SK-N-SH (cell line): Measurements from ENCODE around the gene SAMD14. TPM values are rescaled to one million over a fixed set of nuclear protein-coding genes. Genes with fewer than 3 reads are reported as not detected.

Source experiments
- CTCF ChIA-PET: fragments of 300-600, 350-600 bp; formaldehyde crosslinking; extraction: SDS; loops from one replicate; lab custom pipeline; 2021; lab: Yijun Ruan, JAX
- POLR2A ChIA-PET: fragments of 350-600 bp; sonication (Branson Sonifier 250); formaldehyde crosslinking; extraction: SDS; loops from one replicate; lab custom pipeline; 2020; ENCODE audit warnings: antibody characterized with exemption, inconsistent platforms; lab: Yijun Ruan, JAX
- DNase-seq: peaks from one replicate; pipeline ENCODE4 v3.0.0; 2012
- H2AFZ ChIP-seq: fragments of 200-600 bp; sonication (generic); 2 replicates; pipeline ENCODE4 v1.8.1; 2016; ENCODE audit warnings: antibody characterized with exemption, mild to moderate bottlenecking, low read depth
- H3F3A ChIP-seq: fragments of 200-600 bp; sonication (generic); replicated peaks from 2 replicates; pipeline ENCODE3; 2016; ENCODE audit warnings: antibody characterized with exemption, mild to moderate bottlenecking; ENCODE audit not compliant: insufficient read depth
- H3K27ac ChIP-seq, 2 experiments: fragments of 200-500 bp in 1 of 2; fragments of 200-600 bp in 1 of 2; sonication (Bioruptor generic) in 1 of 2; sonication (generic), shearing (Covaris generic) in 1 of 2; 2 replicates each; pipeline versions ENCODE4 v1.5.1 to v1.6.1; 2014 to 2016; ENCODE audit warnings: low read depth in 2 of 2, inconsistent platforms in 1 of 2, low read length in 1 of 2, mild to moderate bottlenecking in 1 of 2, mixed read lengths in 1 of 2
- H3K27me3 ChIP-seq: fragments of 200-600 bp; sonication (generic), shearing (Covaris generic); 2 replicates; pipeline ENCODE4 v1.6.1; 2016; ENCODE audit warnings: mixed run types; ENCODE audit not compliant: insufficient read depth
- H3K36me3 ChIP-seq, 2 experiments: fragments of 200-500 bp in 1 of 2; fragments of 200-600 bp in 1 of 2; sonication (Bioruptor generic) in 1 of 2; sonication (generic) in 1 of 2; replicated peaks in 1 of 2; 2 replicates each; pipeline versions ENCODE3 to v1.5.1; 2014 to 2016; ENCODE audit warnings: low read length in 1 of 2, mild to moderate bottlenecking in 1 of 2; ENCODE audit not compliant: insufficient read depth in 2 of 2, control insufficient read depth in 1 of 2
- H3K4me1 ChIP-seq, 2 experiments: fragments of 200-500 bp in 1 of 2; fragments of 200-600 bp in 1 of 2; sonication (Bioruptor generic) in 1 of 2; sonication (generic), shearing (Covaris generic) in 1 of 2; 2 replicates each; pipeline versions ENCODE4 v1.5.1 to v1.6.1; 2014 to 2016; ENCODE audit warnings: low read depth in 1 of 2, low read length in 1 of 2, mixed run types in 1 of 2; ENCODE audit not compliant: insufficient read depth in 2 of 2, control insufficient read depth in 1 of 2
- H3K4me2 ChIP-seq: fragments of 200-600 bp; sonication (generic), shearing (Covaris generic); 2 replicates; pipeline ENCODE4 v1.6.1; 2017; ENCODE audit warnings: mixed run types
- H3K4me3 ChIP-seq, 2 experiments: fragments of 200-500 bp in 1 of 2; fragments of 200-600 bp in 1 of 2; sonication (Bioruptor generic) in 1 of 2; sonication (generic), shearing (Covaris generic) in 1 of 2; 2 replicates each; pipeline versions ENCODE4 v1.5.1 to v1.8.1; 2014 to 2016; ENCODE audit warnings: low read depth in 2 of 2, inconsistent platforms in 1 of 2, low read length in 1 of 2, mild to moderate bottlenecking in 1 of 2, mixed read lengths in 1 of 2, moderate library complexity in 1 of 2
- H3K79me2 ChIP-seq: fragments of 200-600 bp; sonication (generic); 2 replicates; pipeline ENCODE4 v1.8.1; 2017; ENCODE audit warnings: mild to moderate bottlenecking; ENCODE audit not compliant: insufficient read depth
- H3K9ac ChIP-seq: fragments of 200-600 bp; sonication (generic); 2 replicates; pipeline ENCODE4 v1.6.1; 2017; ENCODE audit warnings: mixed run types
- H3K9me2 ChIP-seq: fragments of 200-600 bp; sonication (generic); 2 replicates; pipeline ENCODE4 v1.6.1; 2017; ENCODE audit warnings: mixed run types
- H3K9me3 ChIP-seq: fragments of 200-600 bp; sonication (generic); 2 replicates; pipeline ENCODE4 v1.6.1; 2017; ENCODE audit warnings: mixed run types, mild to moderate bottlenecking, moderate library complexity
- H4K20me1 ChIP-seq: fragments of 200-600 bp; sonication (generic); 2 replicates; pipeline ENCODE4 v1.6.1; 2017; ENCODE audit warnings: mild to moderate bottlenecking, mixed run types; ENCODE audit not compliant: insufficient read depth
- CHD2 ChIP-seq: fragments of 150-350 bp; IDR thresholded peaks from 2 replicates; pipeline ENCODE4 v1.6.1; 2018; ENCODE audit warnings: low read length; ENCODE audit not compliant: partially characterized antibody
- FOSL2 ChIP-seq: IDR thresholded peaks from 2 replicates; pipeline ENCODE4 v1.4.0; 2012; ENCODE audit warnings: low read depth, mild to moderate bottlenecking, moderate library complexity, borderline replicate concordance
- FOXM1 ChIP-seq: IDR thresholded peaks from 2 replicates; pipeline ENCODE4 v1.4.0; 2012; ENCODE audit warnings: low read depth, mild to moderate bottlenecking
- JUND ChIP-seq: IDR thresholded peaks from 2 replicates; pipeline ENCODE4 v1.4.0; 2012
- MEF2A ChIP-seq: IDR thresholded peaks from 2 replicates; pipeline ENCODE4 v1.4.0; 2012; ENCODE audit warnings: low read depth, borderline replicate concordance
- MXI1 ChIP-seq: IDR thresholded peaks from 2 replicates; pipeline ENCODE4 v1.6.1; 2012; ENCODE audit warnings: mild to moderate bottlenecking, low read depth, low read length, improper control_type of control experiment
- NRF1 ChIP-seq: IDR thresholded peaks from 2 replicates; pipeline ENCODE4 v1.6.1; 2012; ENCODE audit warnings: low read depth, mild to moderate bottlenecking, low read length
- RFX5 ChIP-seq: IDR thresholded peaks from 2 replicates; pipeline ENCODE4 v1.6.1; 2012; ENCODE audit warnings: mild to moderate bottlenecking, improper control_type of control experiment, low read length
- RXRA ChIP-seq: IDR thresholded peaks from 2 replicates; pipeline ENCODE4 v1.4.0; 2012; ENCODE audit warnings: low read depth, mild to moderate bottlenecking, borderline replicate concordance
- TAF1 ChIP-seq: IDR thresholded peaks from 2 replicates; pipeline ENCODE4 v1.6.1; 2012; ENCODE audit warnings: low read depth, mild to moderate bottlenecking, low read length, moderate library complexity, borderline replicate concordance
- TCF12 ChIP-seq: IDR thresholded peaks from 2 replicates; pipeline ENCODE4 v1.4.0; 2012
- WGBS: methylation state at CpG from one replicate; pipeline ENCODE4 v1.1.6; 2017; ENCODE audit warnings: low lambda C conversion rate; 5-methylcytosine and 5-hydroxymethylcytosine counted together
- polyA plus RNA-seq, 3 experiments: library from polyadenylated mRNA; depleted of rRNA; stranded (reverse); fragments of >200 nt; gene quantifications; 2 replicates each; pipeline ENCODE4 v1.2.3, GENCODE V29; 2012
- TF ChIP-seq, protein P1 (sequence below): IDR thresholded peaks from 2 replicates; pipeline ENCODE4 v1.4.0; 2012; ENCODE audit warnings: low read depth, borderline replicate concordance

SAMD14 gene
- polyA plus RNA-seq, 1 of the 3 experiments (the other 2 are of a cell fraction) = 3.4 TPM

GRCh38 chr17:50107790-50108414, 22.1 kb downstream of the SAMD14 start:
- Histone ChIP-seq H3K27ac (no peak overlapping the region), H3K9me2 (no peaks in the 10 kb centered on the region), H2AFZ (no peak overlapping the region), H3K27me3 (no peaks in the 10 kb centered on the region), H3K36me3 (peaks cover 5 to 26% of the 10 kb centered on the region in 2 experiments), H3F3A (peaks cover 5% of the 10 kb centered on the region), H3K9me3 (no peaks in the 10 kb centered on the region), H3K79me2 (no peaks in the 10 kb centered on the region), H3K4me2 (no peak overlapping the region), H3K4me1 (peaks cover 0 to 26% of the 10 kb centered on the region in 2 experiments; a peak in 1 of 4 replicates), H3K4me3 (no peak overlapping the region), H4K20me1 (no peaks in the 10 kb centered on the region), H3K9ac (no peak overlapping the region)
- DNase-seq = no peak
- ChIA-PET CTCF (interaction anchor here (1.5 to 16.3 kb wide), 4 partner anchors 10 to 62 kb away, joined by 3 to 297 read pairs (median 9); partner anchors contain the start of gene PDK2), POLR2A (interaction anchor here (0.6 kb wide), 1 partner anchor 11 kb away, joined by 3 read pairs; no protein-coding TSS in a partner anchor)
- 0 out of 2 replicates have a peak, but pooled peaks have one; percentile 26 for TF ChIP-seq JUND
- TF ChIP-seq FOSL2 = 0 out of 2 replicates have a peak, but pooled peaks have one; percentile 36
- TF ChIP-seq NRF1 = no peak
- WGBS = 92% methylated on average over 10 of the region's 10 CpGs

- no peaks in the 10 kb centered on the region for H3K9me3 ChIP-seq
- ChIA-PET CTCF (interaction anchor here (2.1 to 16.3 kb wide), 2 partner anchors 8 to 63 kb away, joined by 7 to 297 read pairs; partner anchors contain the start of gene PDK2), POLR2A (no interaction called here)
- DNase-seq = no peak
- no peak overlapping the region for H3K4me2 ChIP-seq
- peaks cover 5 to 26% of the 10 kb centered on the region in 2 experiments for H3K36me3 ChIP-seq
- H3K27ac ChIP-seq = no peak overlapping the region
- H2AFZ ChIP-seq = no peak overlapping the region
- no peaks in the 10 kb centered on the region for H4K20me1 ChIP-seq
- H3K27me3 ChIP-seq = no peaks in the 10 kb centered on the region
- H3K79me2 ChIP-seq = no peaks in the 10 kb centered on the region
- H3K4me1 ChIP-seq = peaks cover 0 to 27% of the 10 kb centered on the region in 2 experiments; a peak in 1 of 4 replicates
- H3F3A ChIP-seq = peaks cover 5% of the 10 kb centered on the region
- TF ChIP-seq RFX5 = no peak
- TF ChIP-seq MXI1 = no peak
- no peak for TF ChIP-seq MEF2A
- no peak for TF ChIP-seq TCF12
- no peak for TF ChIP-seq CHD2
- no peak for TF ChIP-seq FOXM1
- TF ChIP-seq RXRA = no peak
- TF ChIP-seq, protein P1, sequence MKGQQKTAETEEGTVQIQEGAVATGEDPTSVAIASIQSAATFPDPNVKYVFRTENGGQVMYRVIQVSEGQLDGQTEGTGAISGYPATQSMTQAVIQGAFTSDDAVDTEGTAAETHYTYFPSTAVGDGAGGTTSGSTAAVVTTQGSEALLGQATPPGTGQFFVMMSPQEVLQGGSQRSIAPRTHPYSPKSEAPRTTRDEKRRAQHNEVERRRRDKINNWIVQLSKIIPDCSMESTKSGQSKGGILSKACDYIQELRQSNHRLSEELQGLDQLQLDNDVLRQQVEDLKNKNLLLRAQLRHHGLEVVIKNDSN = no peak
- no peak for TF ChIP-seq TAF1
- no peak overlapping the region for H3K4me3 ChIP-seq
- WGBS = 69% methylated on average over 10 of the region's 13 CpGs
- H3K9ac ChIP-seq = no peak overlapping the region
- H3K9me2 ChIP-seq = no peaks in the 10 kb centered on the region
These were observed 23.4 kb downstream of the SAMD14 start for GRCh38 chr17:50106393-50107131.
